ENCODE measurements around the gene MSH3. TPM values are rescaled to one million over a fixed set of nuclear protein-coding genes. Genes with fewer than 3 reads are reported as not detected.

The MSH3 gene
- total and polyA plus RNA-seq, 3 donors from 2014 or later: 7.6 to 17.7 (median 16.6) TPM

GRCh38 chr5:80759866-80760577 lies 105.6 kb downstream of the MSH3 start:
- H3K9me3 ChIP-seq: no peaks in the 10 kb centered on the region
- DNase-seq: no peak
- intact Hi-C loops (cut with DNase I; ENCODE audit: low total_unique reads): no loop called here
- no peaks in the 10 kb centered on the region for H3K27me3 ChIP-seq
- H3K27ac ChIP-seq: no peak overlapping the region
- no peak for TF ChIP-seq CTCF (IDR thresholded peaks at IDR 0.05)
- no peak for TF ChIP-seq POLR2A (IDR thresholded peaks at IDR 0.05)
- H3K4me3 ChIP-seq: no peak overlapping the region
- H3K4me1 ChIP-seq: no peaks in the 10 kb centered on the region
- H3K36me3 ChIP-seq (ENCODE audit: low read depth, missing control alignments): no peaks in the 10 kb centered on the region
- 95 to 98% methylated on average over 5 of the region's 5 CpGs for WGBS, 2 donors

GRCh38 chr5:80760680-80761079 lies 106.2 kb downstream of the MSH3 start:
- no peaks in the 10 kb centered on the region for H3K4me1 ChIP-seq
- no peak overlapping the region for H3K27ac ChIP-seq
- intact Hi-C loops (cut with DNase I; ENCODE audit: low total_unique reads): no loop called here
- no peak for TF ChIP-seq CTCF (IDR thresholded peaks at IDR 0.05)
- TF ChIP-seq POLR2A (IDR thresholded peaks at IDR 0.05): no peak
- no peaks in the 10 kb centered on the region for H3K9me3 ChIP-seq
- no peaks in the 10 kb centered on the region for H3K27me3 ChIP-seq
- 96 to 100% methylated on average over 1 of the region's 1 CpG for WGBS, 2 donors
- no peak for DNase-seq
- H3K4me3 ChIP-seq: no peak overlapping the region
- no peaks in the 10 kb centered on the region for H3K36me3 ChIP-seq (ENCODE audit: low read depth, missing control alignments)

DNA sequence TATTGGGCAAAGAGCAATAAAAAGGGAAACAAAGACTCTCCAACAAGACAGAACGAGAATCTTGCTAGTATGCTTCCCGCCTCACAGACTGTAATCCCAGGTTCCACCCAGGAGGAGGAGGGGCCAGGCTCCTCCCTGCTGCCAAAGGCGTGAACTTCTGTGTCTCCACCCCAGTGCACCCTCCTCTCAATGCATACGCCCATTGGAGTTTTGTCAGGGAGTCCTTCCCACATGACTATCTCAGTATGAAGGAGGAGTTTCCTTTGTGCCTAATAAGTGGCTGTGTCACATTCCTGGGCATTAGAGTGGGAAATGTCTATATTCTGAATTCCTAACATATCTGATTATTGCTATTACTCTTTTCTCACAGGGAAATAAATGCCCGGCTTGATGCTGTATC lies 106.7 kb downstream of the MSH3 start:
- Histone ChIP-seq H3K27ac (no peak overlapping the region), H3K9me3 (no peaks in the 10 kb centered on the region), H3K4me1 (no peaks in the 10 kb centered on the region), H3K27me3 (no peaks in the 10 kb centered on the region), H3K36me3 (ENCODE audit: low read depth, missing control alignments) (no peaks in the 10 kb centered on the region), H3K4me3 (no peak overlapping the region)
- 98% methylated on average over 5 of the region's 5 CpGs for WGBS, 2 donors
- intact Hi-C loops (cut with DNase I; ENCODE audit: low total_unique reads): no loop called here
- no peak for DNase-seq
- TF ChIP-seq POLR2A (IDR thresholded peaks at IDR 0.05) (no peak), CTCF (IDR thresholded peaks at IDR 0.05) (no peak)

GRCh38 chr5:80761966-80762365 lies 107.5 kb downstream of the MSH3 start:
- H3K4me3 ChIP-seq: no peak overlapping the region
- WGBS, 2 donors: 84 to 87% methylated on average over 1 of the region's 1 CpG
- H3K9me3 ChIP-seq: no peaks in the 10 kb centered on the region
- no peaks in the 10 kb centered on the region for H3K27me3 ChIP-seq
- no peaks in the 10 kb centered on the region for H3K36me3 ChIP-seq (ENCODE audit: low read depth, missing control alignments)
- TF ChIP-seq POLR2A (IDR thresholded peaks at IDR 0.05) (no peak), CTCF (IDR thresholded peaks at IDR 0.05) (no peak)
- no peak overlapping the region for H3K27ac ChIP-seq
- no peak for DNase-seq
- intact Hi-C loops (cut with DNase I; ENCODE audit: low total_unique reads): no loop called here
- no peaks in the 10 kb centered on the region for H3K4me1 ChIP-seq

DNA sequence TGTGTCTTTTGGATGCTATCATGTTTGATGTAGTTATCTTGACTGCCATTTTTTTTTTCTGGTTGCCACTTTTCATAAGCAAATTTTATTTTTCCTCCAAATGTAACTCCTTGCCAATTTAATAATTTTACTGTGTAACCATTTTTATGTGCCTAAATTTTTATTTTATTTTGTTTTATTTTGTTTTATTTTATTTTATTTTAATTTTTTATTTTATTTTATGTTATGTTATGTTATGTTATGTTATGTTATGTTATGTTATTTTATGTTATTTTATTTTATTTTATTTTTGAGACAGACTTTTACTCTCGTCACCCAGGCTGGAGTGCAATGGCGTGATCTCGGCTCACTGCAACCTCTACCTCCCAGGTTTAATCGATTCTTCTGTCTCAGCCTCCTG lies 108.1 kb downstream of the MSH3 start:
- no peak for DNase-seq
- TF ChIP-seq CTCF (IDR thresholded peaks at IDR 0.05) (no peak), POLR2A (IDR thresholded peaks at IDR 0.05) (no peak)
- Histone ChIP-seq H3K36me3 (ENCODE audit: low read depth, missing control alignments) (no peaks in the 10 kb centered on the region), H3K9me3 (no peaks in the 10 kb centered on the region), H3K4me3 (no peak overlapping the region), H3K27ac (no peak overlapping the region), H3K4me1 (no peaks in the 10 kb centered on the region), H3K27me3 (no peaks in the 10 kb centered on the region)
- 98% methylated on average over 4 of the region's 4 CpGs for WGBS, 2 donors
- intact Hi-C loops (cut with DNase I; ENCODE audit: low total_unique reads): no loop called here

Measured in testis (tissue), 3 donors.